Esophagus muscularis mucosa (tissue), 4 donors: ENCODE data around the gene BBIP1.

Source experiments
- CTCF ChIP-seq, 3 experiments: fragments of 200-600 bp in 2 of 3; fragments of 450-650 bp in 1 of 3; sonication (generic) in 2 of 3; IDR thresholded peaks; one replicate each; pipeline ENCODE4 v1.5.1; 2017 to 2019; ENCODE audit warnings: antibody characterized with exemption in 3 of 3, mild to moderate bottlenecking in 2 of 3, moderate library complexity in 1 of 3
- EP300 ChIP-seq: sonication (generic); formaldehyde crosslinking; IDR thresholded peaks from one replicate; pipeline ENCODE4 v1.6.1; 2017; ENCODE audit warnings: antibody characterized with exemption
- POLR2AphosphoS5 ChIP-seq, 2 donors: sonication (generic); formaldehyde crosslinking; IDR thresholded peaks; one replicate each; pipeline ENCODE4 v1.6.1; 2017; ENCODE audit warnings: antibody characterized with exemption in 2 of 2

- no peak for TF ChIP-seq CTCF (IDR thresholded peaks at IDR 0.05)
- no peak for TF ChIP-seq POLR2AphosphoS5 (IDR thresholded peaks at IDR 0.05)
- TF ChIP-seq EP300 = no peak
Observed at GRCh38 chr10:110885932-110886674, 32.9 kb downstream of the BBIP1 start.
